GM18517 (cell line): ENCODE measurements around the gene C1QTNF8.
"Not testable (repeated sequence)": the region's sequence is repeated elsewhere in the genome, so short reads cannot be mapped to it uniquely, and the experiment has no call there.

Source experiments
- ATAC-seq: cut with Tn5 transposase; IDR thresholded peaks from one replicate; pipeline ENCODE4 v1.9.1; 2021; ENCODE audit warnings: mild to moderate bottlenecking, moderate library complexity; ENCODE audit not compliant: unreplicated experiment

Gene C1QTNF8

GRCh38 chr16:1095450-1096168 lies 435 bp downstream of the C1QTNF8 start:
- ATAC-seq: no peak

DNA sequence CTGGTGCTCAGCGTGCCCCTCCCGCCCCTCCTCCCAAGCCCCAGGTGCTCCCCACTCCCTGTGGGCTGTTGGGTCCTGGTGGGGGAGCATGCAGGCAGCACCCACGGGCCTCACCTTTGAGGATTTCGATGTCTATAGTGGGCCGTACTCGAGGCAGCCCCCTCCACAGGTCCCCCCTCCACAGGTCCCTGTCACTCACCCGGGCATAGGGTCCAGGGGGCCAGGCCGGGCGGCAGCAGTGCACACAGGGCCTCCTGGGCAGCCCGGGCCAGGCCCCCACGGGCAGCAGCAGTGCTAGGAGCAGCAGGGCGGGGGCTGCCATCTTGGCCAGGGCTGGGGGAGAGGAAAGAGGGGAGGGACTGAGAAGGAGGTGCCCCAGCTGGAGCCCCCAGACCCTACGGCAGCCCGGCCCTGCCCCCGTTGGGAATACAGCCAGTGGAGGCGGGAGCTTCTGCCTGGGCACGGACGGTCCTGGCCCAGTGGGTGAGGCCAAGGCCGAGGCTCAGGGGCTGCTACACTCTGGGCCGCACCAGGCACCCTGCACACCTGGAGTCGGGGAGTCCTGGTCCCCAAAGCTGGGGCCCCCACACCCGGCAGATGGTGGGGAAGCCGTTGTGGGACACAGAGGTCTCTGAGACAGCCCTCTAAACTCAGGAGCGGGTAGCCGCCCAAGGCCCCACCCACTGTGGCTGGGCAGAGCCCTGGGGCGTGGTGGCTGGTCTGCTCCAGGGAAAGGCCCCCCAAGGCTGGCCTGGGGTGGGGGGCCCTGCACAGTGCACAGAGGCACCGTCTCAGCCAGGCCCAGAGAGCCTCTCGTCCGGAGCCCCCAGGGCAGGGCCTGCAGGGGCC lies 1.2 kb downstream of the C1QTNF8 start:
- ATAC-seq: no peak

GRCh38 chr16:1094124-1094479 lies 1.9 kb downstream of the C1QTNF8 start:
- no peak for ATAC-seq

- no peak for ATAC-seq
Observed at GRCh38 chr16:1093284-1094123, 2.5 kb downstream of the C1QTNF8 start.

- ATAC-seq: not testable (repeated sequence)
Observed at GRCh38 chr16:1092685-1093283, 3.3 kb downstream of the C1QTNF8 start.

GRCh38 chr16:1091992-1092552 lies 4.0 kb downstream of the C1QTNF8 start:
- ATAC-seq: no peak

GRCh38 chr16:1090620-1091587 lies 5.1 kb downstream of the C1QTNF8 start:
- ATAC-seq: no peak

- ATAC-seq: no peak
Observed at GRCh38 chr16:1089822-1090619, 6.0 kb downstream of the C1QTNF8 start.

DNA sequence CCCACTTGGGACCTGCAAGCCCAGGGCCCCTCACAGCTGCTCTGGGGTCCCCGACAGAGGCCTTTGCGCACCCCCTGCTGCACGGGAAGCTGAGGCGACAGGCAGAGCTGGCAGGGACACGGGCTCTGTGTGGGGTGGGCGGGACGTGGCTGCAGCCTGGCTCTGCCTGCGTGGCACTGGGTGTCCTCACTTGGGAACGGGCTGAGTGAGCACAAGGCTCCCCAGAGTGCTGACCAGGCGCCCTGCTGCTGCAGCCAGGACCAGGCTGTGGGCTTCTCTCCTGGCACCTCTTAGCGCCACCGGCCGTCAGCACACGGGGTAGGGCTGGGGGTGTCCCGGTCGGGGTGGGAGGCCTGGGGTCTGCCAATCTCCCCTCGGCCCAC lies 6.6 kb downstream of the C1QTNF8 start:
- ATAC-seq: no peak

DNA sequence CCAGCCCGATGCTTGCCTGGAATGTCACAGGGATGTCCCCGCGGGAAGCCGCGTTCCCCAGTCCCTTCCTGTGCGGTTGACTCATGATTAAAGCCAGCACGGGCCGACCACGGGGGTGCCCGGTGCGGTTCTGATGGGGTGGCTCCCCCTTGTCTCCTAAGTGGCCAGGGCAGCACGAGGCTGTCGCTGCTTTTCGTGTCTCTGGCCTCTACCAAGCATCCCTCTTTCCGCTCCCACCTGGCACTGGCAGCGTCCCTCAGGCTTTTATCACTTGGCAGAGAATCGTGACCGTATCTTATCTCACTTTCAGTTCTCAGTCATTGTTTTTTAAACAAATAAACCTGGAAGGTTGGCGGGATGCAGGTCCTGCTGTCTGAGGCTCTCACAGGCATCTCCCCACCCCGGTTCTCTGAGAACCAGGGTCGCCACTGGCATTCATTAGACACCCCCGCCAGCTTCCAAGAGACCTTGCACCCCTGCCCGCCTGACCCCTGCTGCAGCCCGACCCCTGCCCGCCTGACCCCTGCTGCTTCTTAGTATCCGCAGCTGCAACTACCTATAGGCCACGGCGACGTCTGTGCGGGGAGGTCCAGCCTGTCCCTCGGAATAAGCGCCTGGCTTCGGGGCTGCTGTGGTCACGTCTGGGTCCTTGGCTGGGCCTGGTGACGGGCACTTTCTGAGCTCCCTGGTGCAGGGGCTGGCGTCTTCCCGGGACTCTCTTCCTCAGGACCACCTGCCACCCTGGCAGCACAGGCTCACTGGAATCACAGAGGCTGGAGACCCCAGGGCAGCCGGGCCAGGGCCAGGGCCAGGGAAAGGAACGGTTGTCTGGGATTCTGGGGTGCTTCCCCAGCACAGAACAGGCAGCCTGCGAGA lies 7.5 kb downstream of the C1QTNF8 start:
- ATAC-seq: no peak

GRCh38 chr16:1086443-1086842 lies 9.6 kb downstream of the C1QTNF8 start:
- ATAC-seq: not testable (repeated sequence)

GRCh38 chr16:1084971-1085370 lies 11.1 kb downstream of the C1QTNF8 start:
- no peak for ATAC-seq

DNA sequence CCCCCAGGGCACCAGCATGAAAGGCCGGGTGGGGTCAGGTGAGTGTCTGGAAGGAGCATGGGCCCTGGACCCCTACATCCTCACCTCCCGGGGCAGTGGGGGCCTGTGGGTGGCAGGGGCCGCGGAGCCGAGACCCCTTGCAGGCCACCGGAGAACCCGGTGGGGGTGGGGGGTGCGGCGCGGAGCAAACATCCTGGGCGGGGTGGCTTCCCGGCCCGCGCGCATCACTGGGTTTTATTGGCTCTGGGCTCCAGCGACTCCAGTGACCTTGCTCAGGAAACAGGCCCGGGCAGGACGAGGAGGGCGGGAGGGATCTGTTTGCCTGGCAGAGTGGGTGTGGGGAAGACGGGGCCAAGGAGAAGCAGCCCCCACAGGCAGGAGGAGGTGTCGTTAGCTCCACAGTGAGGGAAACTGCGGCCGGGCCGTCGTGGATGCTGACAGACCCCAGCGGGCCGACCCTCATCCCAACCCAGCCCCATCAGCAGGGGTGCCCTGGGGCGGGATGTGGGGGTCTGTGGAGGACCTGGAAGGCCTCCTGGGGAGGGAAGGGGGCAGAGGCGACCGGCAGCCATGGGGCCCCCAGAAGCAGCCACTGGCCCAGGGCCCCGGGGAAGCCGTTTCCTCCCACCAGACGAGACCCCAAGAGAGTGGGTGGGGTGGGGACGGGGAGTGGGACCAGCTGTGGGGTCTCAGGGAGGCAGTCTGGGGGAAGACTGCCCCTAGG lies 12.9 kb downstream of the C1QTNF8 start:
- ATAC-seq: no peak

- no peak for ATAC-seq
Observed at GRCh38 chr16:1082266-1082951, 13.6 kb downstream of the C1QTNF8 start.

DNA sequence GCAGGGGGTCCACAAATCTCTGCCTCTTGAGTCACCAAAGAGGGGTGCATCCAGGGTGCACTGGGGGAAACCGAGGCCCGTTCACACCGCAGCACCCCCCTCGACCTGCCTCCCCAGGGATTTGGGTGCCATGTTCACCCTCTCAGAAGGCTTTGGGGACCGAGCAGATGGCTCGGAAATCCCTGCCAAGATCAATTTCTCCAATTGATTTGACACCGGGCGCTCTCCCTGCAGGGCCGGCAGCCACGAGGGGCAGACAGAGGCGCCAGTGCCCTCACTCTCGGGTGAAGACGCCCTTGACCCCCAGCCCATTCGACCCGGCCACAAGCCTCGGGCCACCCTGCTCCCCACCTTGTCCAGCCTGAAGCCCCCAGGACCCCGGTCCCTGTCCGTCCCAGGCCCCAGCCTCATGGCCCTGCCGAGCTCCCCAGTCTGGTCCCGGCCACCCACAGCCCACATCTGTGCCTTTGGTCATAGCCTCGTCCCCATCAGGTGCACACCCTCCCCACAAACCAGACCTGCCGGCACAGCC lies 14.2 kb downstream of the C1QTNF8 start:
- ATAC-seq: no peak
